Thyroid gland (tissue), 4 donors: ENCODE data around the gene TSHB.

Experiments used
- CTCF ChIP-seq, 6 experiments: fragments of 200-600 bp in 3 of 6; fragments of 450-650 bp in 3 of 6; sonication (generic) in 3 of 6; IDR thresholded peaks; one replicate each; pipeline ENCODE4 v1.5.1; 2016 to 2019; ENCODE audit warnings: antibody characterized with exemption in 6 of 6, mild to moderate bottlenecking in 2 of 6, inconsistent platforms in 1 of 6, moderate library complexity in 1 of 6
- POLR2A ChIP-seq, 2 donors: fragments of 450-650 bp; IDR thresholded peaks; one replicate each; pipeline ENCODE4 v1.6.1; 2017; ENCODE audit warnings: antibody characterized with exemption in 2 of 2, mild to moderate bottlenecking in 2 of 2, moderate library complexity in 1 of 2

GRCh38 chr1:115036814-115037507 is 7.3 kb downstream of the TSHB start:
- no peak for TF ChIP-seq CTCF (IDR thresholded peaks at IDR 0.05)
- no peak for TF ChIP-seq POLR2A (IDR thresholded peaks at IDR 0.05)
